ENCODE results near the gene UPF1. TPM values are rescaled to one million over a fixed set of nuclear protein-coding genes. Genes with fewer than 3 reads are reported as not detected.
A peak's percentile ranks its signal among the peaks of the same experiment; 100 is the strongest.

UPF1 gene
- total RNA-seq, 6 donors from 2014 or later = 68.9 to 157 (median 86.3) TPM

DNA sequence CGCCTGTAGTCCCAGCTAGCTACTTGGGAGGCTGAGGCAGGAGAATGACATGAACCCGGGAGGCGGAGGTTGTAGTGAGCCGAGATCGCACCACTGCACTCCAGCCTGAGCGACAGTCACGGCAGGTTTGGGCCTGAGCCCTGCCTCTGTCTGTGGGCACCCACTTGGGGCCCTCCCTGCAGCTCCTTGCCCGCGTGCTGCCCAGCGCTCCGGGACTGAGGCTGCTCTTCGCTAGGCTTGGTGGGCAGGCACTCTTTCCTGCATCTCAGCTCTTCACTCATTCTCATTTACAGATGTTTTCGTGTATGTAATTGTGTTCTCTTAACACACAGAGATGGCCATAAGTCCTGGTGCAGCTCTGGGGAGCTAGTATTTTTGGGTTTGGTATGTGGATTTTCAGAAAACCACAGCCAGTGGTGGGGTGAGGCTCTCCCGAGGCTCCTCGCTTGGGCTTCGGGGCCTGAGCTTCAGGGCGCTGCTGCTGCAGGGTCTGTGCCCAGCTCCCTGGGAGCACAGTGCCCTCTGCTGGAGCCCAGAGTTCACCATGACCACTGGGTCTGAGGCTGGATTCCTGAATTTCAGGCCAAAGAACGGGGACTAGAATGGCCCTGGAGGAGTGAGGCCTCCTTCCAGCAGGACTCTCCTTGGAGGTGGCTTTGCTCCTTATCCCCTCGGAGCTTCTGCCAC is 15.2 kb downstream of the UPF1 start:
- WGBS, 2 donors = 48 to 75% methylated on average over 11 to 18 of the region's 19 CpGs
- H3K4me3 ChIP-seq = no peak overlapping the region
- H3K27ac ChIP-seq = peak overlapping the region in 3 of 4 donors; percentile 43 to 92 (median 87)

DNA sequence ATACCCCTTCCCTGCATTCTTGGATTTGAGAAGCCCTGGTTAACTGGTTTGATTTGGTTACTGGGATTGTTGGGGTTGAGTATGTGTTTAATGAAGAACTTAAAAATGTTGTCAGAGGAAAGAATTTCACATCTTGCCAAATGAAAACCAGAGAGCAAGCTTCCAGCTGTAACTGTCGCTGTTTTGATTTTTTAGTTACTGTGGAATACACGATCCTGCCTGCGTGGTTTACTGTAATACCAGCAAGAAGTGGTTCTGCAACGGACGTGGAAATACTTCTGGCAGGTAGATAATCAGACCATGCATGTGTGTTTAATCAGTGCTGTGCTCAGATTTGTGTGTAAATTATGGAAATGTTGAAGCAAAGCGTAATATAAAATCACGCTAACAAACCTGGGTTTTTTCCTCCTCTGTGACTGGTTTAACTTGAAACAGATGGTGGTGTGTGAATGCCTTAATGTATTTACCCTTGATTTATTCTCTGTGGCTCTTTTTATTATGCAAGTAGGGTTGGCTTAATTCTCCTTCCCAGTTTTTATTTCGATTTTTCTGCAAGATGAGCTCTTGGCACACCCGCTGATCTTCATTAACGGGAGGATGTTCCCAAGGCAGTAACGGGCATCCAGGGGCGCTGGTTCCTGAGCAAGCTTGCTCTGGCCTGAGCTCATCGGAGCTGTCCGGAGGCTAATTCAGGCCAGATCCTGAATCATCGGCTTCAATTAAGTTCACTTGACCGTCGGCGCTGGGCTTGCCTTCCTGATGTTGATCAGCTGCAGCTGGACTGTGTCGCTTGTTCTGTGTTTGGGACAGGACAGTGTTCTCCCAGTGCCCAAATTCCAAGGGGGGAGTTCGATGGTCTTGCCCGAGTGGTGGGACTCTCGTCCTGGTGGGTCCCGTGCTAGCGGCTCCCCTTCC is 16.0 kb downstream of the UPF1 start:
- H3K27me3 ChIP-seq = no peaks in the 10 kb centered on the region
- ATAC-seq (ENCODE audit: low FRiP score in 2 of 2) (peak in 1 of 2 donors; percentile 51), DNase-seq (no peak)
- H3K36me3 ChIP-seq = peaks cover 18 to 38% (median 33%) of the 10 kb centered on the region in 4 donors
- TF ChIP-seq POLR2AphosphoS5 (IDR thresholded peaks at IDR 0.05) (peak in 1 of 2 donors; percentile 12), EP300 (IDR thresholded peaks at IDR 0.05) (no peak)
- H3K27ac ChIP-seq = peak overlapping the region; percentile 71 to 92 (median 87)
- WGBS, 2 donors = 61 to 66% methylated on average over 20 to 24 of the region's 24 CpGs
- no peak overlapping the region for H3K4me3 ChIP-seq
- H3K9me3 ChIP-seq = no peaks in the 10 kb centered on the region
- peaks cover 54 to 89% (median 65%) of the 10 kb centered on the region in 4 donors for H3K4me1 ChIP-seq

More for the DNA sequence above, 15.2 kb downstream of the UPF1 start:
- ATAC-seq (ENCODE audit: low FRiP score in 2 of 2) (peak; percentile 88 to 91), DNase-seq (peak; percentile 69 to 86)
- Histone ChIP-seq H3K27me3 (no peaks in the 10 kb centered on the region), H3K4me1 (peaks cover 62 to 97% (median 73%) of the 10 kb centered on the region in 4 donors), H3K9me3 (no peaks in the 10 kb centered on the region), H3K36me3 (peaks cover 15 to 30% (median 25%) of the 10 kb centered on the region in 4 donors)
- TF ChIP-seq EP300 (IDR thresholded peaks at IDR 0.05) = no peak
- no peak for TF ChIP-seq POLR2A (IDR thresholded peaks at IDR 0.05)
- TF ChIP-seq, protein P1, sequence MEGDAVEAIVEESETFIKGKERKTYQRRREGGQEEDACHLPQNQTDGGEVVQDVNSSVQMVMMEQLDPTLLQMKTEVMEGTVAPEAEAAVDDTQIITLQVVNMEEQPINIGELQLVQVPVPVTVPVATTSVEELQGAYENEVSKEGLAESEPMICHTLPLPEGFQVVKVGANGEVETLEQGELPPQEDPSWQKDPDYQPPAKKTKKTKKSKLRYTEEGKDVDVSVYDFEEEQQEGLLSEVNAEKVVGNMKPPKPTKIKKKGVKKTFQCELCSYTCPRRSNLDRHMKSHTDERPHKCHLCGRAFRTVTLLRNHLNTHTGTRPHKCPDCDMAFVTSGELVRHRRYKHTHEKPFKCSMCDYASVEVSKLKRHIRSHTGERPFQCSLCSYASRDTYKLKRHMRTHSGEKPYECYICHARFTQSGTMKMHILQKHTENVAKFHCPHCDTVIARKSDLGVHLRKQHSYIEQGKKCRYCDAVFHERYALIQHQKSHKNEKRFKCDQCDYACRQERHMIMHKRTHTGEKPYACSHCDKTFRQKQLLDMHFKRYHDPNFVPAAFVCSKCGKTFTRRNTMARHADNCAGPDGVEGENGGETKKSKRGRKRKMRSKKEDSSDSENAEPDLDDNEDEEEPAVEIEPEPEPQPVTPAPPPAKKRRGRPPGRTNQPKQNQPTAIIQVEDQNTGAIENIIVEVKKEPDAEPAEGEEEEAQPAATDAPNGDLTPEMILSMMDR (IDR thresholded peaks at IDR 0.05) = peak; percentile 65 to 86 (median 79)
- no peak for TF ChIP-seq POLR2AphosphoS5 (IDR thresholded peaks at IDR 0.05)

GRCh38 chr19:18848878-18849661 is 17.3 kb downstream of the UPF1 start:
- ATAC-seq (ENCODE audit: low FRiP score in 2 of 2) (peak; percentile 72 to 73), DNase-seq (peak; percentile 54 to 79)
- Histone ChIP-seq H3K27ac (peak overlapping the region; percentile 71 to 92 (median 87)), H3K9me3 (no peaks in the 10 kb centered on the region), H3K36me3 (peaks cover 28 to 50% (median 45%) of the 10 kb centered on the region in 4 donors), H3K27me3 (no peaks in the 10 kb centered on the region), H3K4me3 (no peak overlapping the region), H3K4me1 (peaks cover 43 to 76% (median 56%) of the 10 kb centered on the region in 4 donors)
- WGBS, 2 donors = 48 to 59% methylated on average over 20 of the region's 23 CpGs
- TF ChIP-seq EP300 (IDR thresholded peaks at IDR 0.05) (no peak), POLR2A (IDR thresholded peaks at IDR 0.05) (no peak), POLR2AphosphoS5 (IDR thresholded peaks at IDR 0.05) (peak; percentile 29 to 55)

DNA sequence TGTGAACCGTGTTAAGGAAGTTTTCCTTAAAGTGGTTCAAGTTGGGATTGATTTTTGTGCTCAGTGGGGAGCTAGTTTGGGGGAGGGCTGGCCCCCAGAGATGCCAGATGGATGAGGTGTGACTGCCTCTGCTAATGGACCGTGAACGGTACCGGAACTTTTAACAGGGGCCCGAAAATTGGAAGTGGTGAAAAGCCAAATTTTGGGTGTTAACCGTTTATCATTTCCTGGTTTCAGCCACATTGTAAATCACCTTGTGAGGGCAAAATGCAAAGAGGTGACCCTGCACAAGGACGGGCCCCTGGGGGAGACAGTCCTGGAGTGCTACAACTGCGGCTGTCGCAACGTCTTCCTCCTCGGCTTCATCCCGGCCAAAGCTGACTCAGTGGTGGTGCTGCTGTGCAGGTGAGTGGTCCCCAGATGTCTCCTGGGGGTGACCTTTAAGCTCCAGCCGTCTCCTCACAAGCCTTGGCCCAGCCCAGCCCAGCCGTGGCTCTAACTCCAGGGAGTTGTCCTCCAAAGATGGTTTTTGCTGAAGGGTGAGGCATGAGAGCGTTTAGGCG is 18.2 kb downstream of the UPF1 start:
- Histone ChIP-seq H3K9me3 (no peaks in the 10 kb centered on the region), H3K27ac (peak overlapping the region; percentile 71 to 92 (median 87)), H3K4me1 (peaks cover 41 to 67% (median 51%) of the 10 kb centered on the region in 4 donors), H3K36me3 (peaks cover 33 to 59% (median 53%) of the 10 kb centered on the region in 4 donors), H3K4me3 (no peak overlapping the region), H3K27me3 (no peaks in the 10 kb centered on the region)
- ATAC-seq (ENCODE audit: low FRiP score in 2 of 2) (no peak), DNase-seq (no peak)
- no peak for TF ChIP-seq EP300 (IDR thresholded peaks at IDR 0.05)
- WGBS, 2 donors = 59 to 72% methylated on average over 16 of the region's 16 CpGs

DNA sequence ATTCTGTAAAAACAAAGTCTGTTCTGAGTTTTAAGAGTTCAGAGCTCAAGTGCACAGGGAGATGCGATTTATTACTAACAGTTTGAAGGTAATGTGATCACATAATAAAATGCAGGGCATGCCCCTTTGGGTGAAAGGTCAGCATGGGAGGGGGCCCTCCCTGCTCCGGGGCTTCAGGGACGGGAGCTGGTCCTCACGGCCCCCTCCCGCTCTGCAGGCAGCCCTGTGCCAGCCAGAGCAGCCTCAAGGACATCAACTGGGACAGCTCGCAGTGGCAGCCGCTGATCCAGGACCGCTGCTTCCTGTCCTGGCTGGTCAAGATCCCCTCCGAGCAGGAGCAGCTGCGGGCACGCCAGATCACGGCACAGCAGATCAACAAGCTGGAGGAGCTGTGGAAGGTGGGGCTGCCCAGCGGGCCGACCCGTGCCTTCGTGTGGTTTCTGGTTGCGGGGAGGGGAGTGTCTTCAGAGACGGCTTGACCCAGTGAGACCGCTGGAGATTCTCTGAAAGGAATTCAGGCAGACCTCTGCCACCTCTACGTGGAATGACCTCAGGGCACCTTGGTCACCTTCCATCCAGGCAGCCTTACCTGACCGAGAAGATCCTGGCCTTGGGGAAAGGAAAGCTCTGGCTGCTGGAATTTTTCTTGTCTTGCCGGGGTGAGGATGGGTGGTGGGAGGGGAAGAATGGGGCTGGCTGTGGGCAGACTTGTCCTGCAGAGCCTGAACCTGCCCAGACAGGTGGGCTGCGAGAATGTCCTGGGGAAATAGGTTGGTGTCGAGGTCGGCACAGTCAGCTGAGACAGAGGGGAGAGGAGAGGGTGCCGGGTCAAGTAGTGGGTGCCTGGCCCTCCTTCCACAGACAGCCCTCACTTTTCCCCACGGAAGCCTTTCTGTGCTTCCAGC is 19.0 kb downstream of the UPF1 start:
- H3K4me1 ChIP-seq = peaks cover 41 to 59% (median 47%) of the 10 kb centered on the region in 4 donors
- TF ChIP-seq POLR2A (IDR thresholded peaks at IDR 0.05) (no peak), POLR2AphosphoS5 (IDR thresholded peaks at IDR 0.05) (no peak), EP300 (IDR thresholded peaks at IDR 0.05) (no peak)
- TF ChIP-seq, protein P1 (IDR thresholded peaks at IDR 0.05) = peak in 1 of 6 experiments; percentile 7
- H3K4me3 ChIP-seq = no peak overlapping the region
- WGBS, 2 donors = 83 to 88% methylated on average over 18 to 27 of the region's 27 CpGs
- H3K27me3 ChIP-seq = no peaks in the 10 kb centered on the region
- DNase-seq = peak in 1 of 2 donors; percentile 76
- peak overlapping the region in 3 of 4 donors; percentile 45 to 92 (median 87) for H3K27ac ChIP-seq
- peaks cover 41 to 67% (median 62%) of the 10 kb centered on the region in 4 donors for H3K36me3 ChIP-seq
- no peaks in the 10 kb centered on the region for H3K9me3 ChIP-seq
- no peak for ATAC-seq (ENCODE audit: low FRiP score in 2 of 2)

All from upper lobe of left lung (tissue), 6 donors.